ENCODE results near the gene CNDP2.

DNA sequence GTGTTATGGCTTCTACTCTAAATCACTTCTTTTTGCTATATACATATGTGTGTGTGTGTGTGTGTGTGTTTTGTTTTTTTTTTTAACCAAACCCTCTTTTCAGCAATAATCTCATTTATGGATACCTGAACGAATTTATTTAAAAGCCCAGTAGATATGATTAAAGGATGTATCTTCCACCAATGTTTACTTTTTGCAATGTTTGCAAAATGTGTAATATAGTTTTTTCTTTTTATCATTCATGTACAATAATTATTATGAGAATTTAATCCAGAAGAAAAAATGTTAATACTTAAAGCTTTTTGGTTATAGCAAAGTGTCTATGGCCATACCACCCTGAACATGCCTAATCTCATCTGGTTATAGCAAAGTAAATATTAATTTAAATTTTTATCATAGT is 1.6 kb upstream of the CNDP2 start:
- no peak for TF ChIP-seq POLR2AphosphoS5 (IDR thresholded peaks at IDR 0.05; ENCODE audit: borderline replicate concordance, low read depth, low read length)
- no peak for TF ChIP-seq EZH2 (IDR thresholded peaks at IDR 0.05)
- no peak for TF ChIP-seq FOXP2 (optimal IDR thresholded peaks at IDR 0.05; ENCODE audit: control extremely low read depth, extremely low read length, insufficient read depth)

Data from SK-N-MC (cell line).